Measurements from ENCODE around the gene ZNF148. TPM values are rescaled to one million over a fixed set of nuclear protein-coding genes. Genes with fewer than 3 reads are reported as not detected.

ZNF148 gene
- total RNA-seq, 1 experiment from 2014 or later, result 19.7 TPM

DNA sequence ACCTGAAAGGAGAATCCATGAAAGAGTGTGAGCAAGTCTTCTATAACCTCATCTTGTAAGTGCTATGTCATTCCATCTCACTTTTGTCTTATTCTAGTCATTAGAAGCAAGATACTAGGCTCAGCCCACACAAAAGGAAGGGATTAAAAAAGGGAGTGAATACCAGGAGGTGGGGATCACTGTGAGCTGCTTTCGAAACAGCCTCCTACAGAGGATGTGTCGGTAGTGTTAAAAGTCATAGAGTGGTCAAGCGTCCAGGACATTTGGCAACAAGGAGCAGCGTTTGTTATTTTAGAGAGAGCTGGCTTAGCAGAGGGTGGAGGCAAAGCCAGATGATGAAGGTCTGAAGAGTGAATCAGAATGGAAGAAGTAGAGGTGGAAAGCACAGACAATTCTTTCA is 11.7 kb upstream of the ZNF148 start:
- Mint-ChIP-seq H3K9me3 (no peaks in the 10 kb centered on the region), H3K27ac (no peak overlapping the region), H3K4me1 (no peaks in the 10 kb centered on the region), H3K36me3 (no peaks in the 10 kb centered on the region), H3K27me3 (ENCODE audit: low read depth) (no peaks in the 10 kb centered on the region; the same call in 1 of the 2 replicates), H3K4me3 (no peak overlapping the region)
- ATAC-seq, result no peak
- no peak for DNase-seq (ENCODE audit: low spot score)
- CTCF ChIA-PET, result interaction anchor here (0.9 kb wide), 1 partner anchor 17 kb away, joined by 3 read pairs; no protein-coding TSS in a partner anchor
- TF ChIP-seq RORB (CRISPR knock-in tag; IDR thresholded peaks at IDR 0.05) (no peak), ZNF138 (CRISPR knock-in tag; conservative IDR thresholded peaks at IDR 0.05) (no peak), PRRX2 (CRISPR knock-in tag; IDR thresholded peaks at IDR 0.05) (no peak), ZNF671 (CRISPR knock-in tag; IDR thresholded peaks at IDR 0.05) (no peak), GTF2I (CRISPR knock-in tag; conservative IDR thresholded peaks at IDR 0.05) (no peak), FOXK1 (CRISPR knock-in tag; IDR thresholded peaks at IDR 0.05) (no peak), SP1 (CRISPR knock-in tag; conservative IDR thresholded peaks at IDR 0.05) (no peak), ATF1 (CRISPR knock-in tag; IDR thresholded peaks at IDR 0.05) (no peak), OVOL2 (CRISPR knock-in tag; IDR thresholded peaks at IDR 0.05; ENCODE audit: borderline replicate concordance) (no peak)
- TF ChIP-seq, protein P1, sequence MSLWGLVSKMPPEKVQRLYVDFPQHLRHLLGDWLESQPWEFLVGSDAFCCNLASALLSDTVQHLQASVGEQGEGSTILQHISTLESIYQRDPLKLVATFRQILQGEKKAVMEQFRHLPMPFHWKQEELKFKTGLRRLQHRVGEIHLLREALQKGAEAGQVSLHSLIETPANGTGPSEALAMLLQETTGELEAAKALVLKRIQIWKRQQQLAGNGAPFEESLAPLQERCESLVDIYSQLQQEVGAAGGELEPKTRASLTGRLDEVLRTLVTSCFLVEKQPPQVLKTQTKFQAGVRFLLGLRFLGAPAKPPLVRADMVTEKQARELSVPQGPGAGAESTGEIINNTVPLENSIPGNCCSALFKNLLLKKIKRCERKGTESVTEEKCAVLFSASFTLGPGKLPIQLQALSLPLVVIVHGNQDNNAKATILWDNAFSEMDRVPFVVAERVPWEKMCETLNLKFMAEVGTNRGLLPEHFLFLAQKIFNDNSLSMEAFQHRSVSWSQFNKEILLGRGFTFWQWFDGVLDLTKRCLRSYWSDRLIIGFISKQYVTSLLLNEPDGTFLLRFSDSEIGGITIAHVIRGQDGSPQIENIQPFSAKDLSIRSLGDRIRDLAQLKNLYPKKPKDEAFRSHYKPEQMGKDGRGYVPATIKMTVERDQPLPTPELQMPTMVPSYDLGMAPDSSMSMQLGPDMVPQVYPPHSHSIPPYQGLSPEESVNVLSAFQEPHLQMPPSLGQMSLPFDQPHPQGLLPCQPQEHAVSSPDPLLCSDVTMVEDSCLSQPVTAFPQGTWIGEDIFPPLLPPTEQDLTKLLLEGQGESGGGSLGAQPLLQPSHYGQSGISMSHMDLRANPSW (CRISPR knock-in tag; conservative IDR thresholded peaks at IDR 0.05; ENCODE audit: low read depth), result no peak
- TF ChIP-seq, protein P2, sequence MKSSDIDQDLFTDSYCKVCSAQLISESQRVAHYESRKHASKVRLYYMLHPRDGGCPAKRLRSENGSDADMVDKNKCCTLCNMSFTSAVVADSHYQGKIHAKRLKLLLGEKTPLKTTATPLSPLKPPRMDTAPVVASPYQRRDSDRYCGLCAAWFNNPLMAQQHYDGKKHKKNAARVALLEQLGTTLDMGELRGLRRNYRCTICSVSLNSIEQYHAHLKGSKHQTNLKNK (CRISPR knock-in tag; IDR thresholded peaks at IDR 0.05), result no peak
- TF ChIP-seq, protein P3, sequence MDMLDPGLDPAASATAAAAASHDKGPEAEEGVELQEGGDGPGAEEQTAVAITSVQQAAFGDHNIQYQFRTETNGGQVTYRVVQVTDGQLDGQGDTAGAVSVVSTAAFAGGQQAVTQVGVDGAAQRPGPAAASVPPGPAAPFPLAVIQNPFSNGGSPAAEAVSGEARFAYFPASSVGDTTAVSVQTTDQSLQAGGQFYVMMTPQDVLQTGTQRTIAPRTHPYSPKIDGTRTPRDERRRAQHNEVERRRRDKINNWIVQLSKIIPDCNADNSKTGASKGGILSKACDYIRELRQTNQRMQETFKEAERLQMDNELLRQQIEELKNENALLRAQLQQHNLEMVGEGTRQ (CRISPR knock-in tag; IDR thresholded peaks at IDR 0.05), result no peak
- TF ChIP-seq, protein P4, sequence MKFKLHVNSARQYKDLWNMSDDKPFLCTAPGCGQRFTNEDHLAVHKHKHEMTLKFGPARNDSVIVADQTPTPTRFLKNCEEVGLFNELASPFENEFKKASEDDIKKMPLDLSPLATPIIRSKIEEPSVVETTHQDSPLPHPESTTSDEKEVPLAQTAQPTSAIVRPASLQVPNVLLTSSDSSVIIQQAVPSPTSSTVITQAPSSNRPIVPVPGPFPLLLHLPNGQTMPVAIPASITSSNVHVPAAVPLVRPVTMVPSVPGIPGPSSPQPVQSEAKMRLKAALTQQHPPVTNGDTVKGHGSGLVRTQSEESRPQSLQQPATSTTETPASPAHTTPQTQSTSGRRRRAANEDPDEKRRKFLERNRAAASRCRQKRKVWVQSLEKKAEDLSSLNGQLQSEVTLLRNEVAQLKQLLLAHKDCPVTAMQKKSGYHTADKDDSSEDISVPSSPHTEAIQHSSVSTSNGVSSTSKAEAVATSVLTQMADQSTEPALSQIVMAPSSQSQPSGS (CRISPR knock-in tag; IDR thresholded peaks at IDR 0.05; ENCODE audit: borderline replicate concordance, low read depth), result no peak
- POLR2A ChIA-PET, result no interaction called here

DNA sequence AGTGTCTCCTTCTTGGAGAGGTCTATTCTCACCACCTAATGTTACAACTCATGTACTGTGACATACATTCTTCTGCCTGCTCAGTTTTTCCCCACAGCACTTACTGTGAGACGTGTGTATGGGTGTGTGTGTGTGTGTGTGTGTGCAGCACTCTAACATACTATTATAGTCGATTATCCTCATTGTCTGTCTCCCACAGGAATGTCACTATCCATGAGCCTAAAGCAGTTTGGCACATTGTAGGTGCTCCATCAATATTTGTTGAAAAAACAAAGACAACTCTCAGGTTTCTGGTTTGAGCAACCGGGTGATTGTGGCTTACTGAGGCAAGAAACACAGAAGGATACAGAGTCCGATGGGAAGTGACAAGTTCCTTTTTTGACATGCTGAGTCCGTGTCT is 8.6 kb upstream of the ZNF148 start:
- ATAC-seq (no peak), DNase-seq (ENCODE audit: low spot score) (no peak)
- TF ChIP-seq, protein P5, sequence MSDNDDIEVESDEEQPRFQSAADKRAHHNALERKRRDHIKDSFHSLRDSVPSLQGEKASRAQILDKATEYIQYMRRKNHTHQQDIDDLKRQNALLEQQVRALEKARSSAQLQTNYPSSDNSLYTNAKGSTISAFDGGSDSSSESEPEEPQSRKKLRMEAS (CRISPR knock-in tag; IDR thresholded peaks at IDR 0.05), result no peak
- TF ChIP-seq, protein P6, sequence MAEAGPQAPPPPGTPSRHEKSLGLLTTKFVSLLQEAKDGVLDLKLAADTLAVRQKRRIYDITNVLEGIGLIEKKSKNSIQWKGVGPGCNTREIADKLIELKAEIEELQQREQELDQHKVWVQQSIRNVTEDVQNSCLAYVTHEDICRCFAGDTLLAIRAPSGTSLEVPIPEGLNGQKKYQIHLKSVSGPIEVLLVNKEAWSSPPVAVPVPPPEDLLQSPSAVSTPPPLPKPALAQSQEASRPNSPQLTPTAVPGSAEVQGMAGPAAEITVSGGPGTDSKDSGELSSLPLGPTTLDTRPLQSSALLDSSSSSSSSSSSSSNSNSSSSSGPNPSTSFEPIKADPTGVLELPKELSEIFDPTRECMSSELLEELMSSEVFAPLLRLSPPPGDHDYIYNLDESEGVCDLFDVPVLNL (CRISPR knock-in tag; IDR thresholded peaks at IDR 0.05; ENCODE audit: borderline replicate concordance, low read depth), result no peak
- TF ChIP-seq GABPB1 (CRISPR knock-in tag; IDR thresholded peaks at IDR 0.05) (no peak), TCF7 (CRISPR knock-in tag; IDR thresholded peaks at IDR 0.05; ENCODE audit: low read depth) (no peak), TEAD4 (CRISPR knock-in tag; IDR thresholded peaks at IDR 0.05) (no peak)
- TF ChIP-seq, protein P7, sequence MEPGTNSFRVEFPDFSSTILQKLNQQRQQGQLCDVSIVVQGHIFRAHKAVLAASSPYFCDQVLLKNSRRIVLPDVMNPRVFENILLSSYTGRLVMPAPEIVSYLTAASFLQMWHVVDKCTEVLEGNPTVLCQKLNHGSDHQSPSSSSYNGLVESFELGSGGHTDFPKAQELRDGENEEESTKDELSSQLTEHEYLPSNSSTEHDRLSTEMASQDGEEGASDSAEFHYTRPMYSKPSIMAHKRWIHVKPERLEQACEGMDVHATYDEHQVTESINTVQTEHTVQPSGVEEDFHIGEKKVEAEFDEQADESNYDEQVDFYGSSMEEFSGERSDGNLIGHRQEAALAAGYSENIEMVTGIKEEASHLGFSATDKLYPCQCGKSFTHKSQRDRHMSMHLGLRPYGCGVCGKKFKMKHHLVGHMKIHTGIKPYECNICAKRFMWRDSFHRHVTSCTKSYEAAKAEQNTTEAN (CRISPR knock-in tag; IDR thresholded peaks at IDR 0.05), result no peak
- TF ChIP-seq, protein P8, sequence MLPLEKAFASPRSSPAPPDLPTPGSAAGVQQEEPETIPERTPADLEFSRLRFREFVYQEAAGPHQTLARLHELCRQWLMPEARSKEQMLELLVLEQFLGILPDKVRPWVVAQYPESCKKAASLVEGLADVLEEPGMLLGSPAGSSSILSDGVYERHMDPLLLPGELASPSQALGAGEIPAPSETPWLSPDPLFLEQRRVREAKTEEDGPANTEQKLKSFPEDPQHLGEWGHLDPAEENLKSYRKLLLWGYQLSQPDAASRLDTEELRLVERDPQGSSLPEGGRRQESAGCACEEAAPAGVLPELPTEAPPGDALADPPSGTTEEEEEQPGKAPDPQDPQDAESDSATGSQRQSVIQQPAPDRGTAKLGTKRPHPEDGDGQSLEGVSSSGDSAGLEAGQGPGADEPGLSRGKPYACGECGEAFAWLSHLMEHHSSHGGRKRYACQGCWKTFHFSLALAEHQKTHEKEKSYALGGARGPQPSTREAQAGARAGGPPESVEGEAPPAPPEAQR (CRISPR knock-in tag; IDR thresholded peaks at IDR 0.05), result no peak
- no peaks in the 10 kb centered on the region for H3K4me1 Mint-ChIP-seq
- H3K27me3 Mint-ChIP-seq (ENCODE audit: low read depth), result no peaks in the 10 kb centered on the region; the same call in 1 of the 2 replicates
- ChIA-PET CTCF (no interaction called here), POLR2A (no interaction called here)
- H3K27ac Mint-ChIP-seq, result no peak overlapping the region
- H3K4me3 Mint-ChIP-seq, result no peak overlapping the region
- no peaks in the 10 kb centered on the region for H3K36me3 Mint-ChIP-seq
- no peaks in the 10 kb centered on the region for H3K9me3 Mint-ChIP-seq
